T-helper 1 cell treated with Interleukin-12 subunit alpha and Interleukin-12 subunit beta and Interleukin-4 antibody, amounts not matched to agents 30 μg/mL and 1 μg/mL, for 36 hours (primary cell): Measurements from ENCODE around the gene KRTAP10-2.
"Not testable (repeated sequence)": the region's sequence is repeated elsewhere in the genome, so short reads cannot be mapped to it uniquely, and the experiment has no call there.

Experiments used
- H3K27ac Mint-ChIP-seq: one replicate; pipeline ENCODE4 v1.8.0; 2021; ENCODE audit warnings: mild to moderate bottlenecking, mixed read lengths
- H3K27me3 Mint-ChIP-seq: one replicate; pipeline ENCODE4 v1.8.0; 2021; ENCODE audit warnings: low read depth, mixed read lengths
- H3K36me3 Mint-ChIP-seq: one replicate; pipeline ENCODE4 v1.8.0; 2021; ENCODE audit warnings: low read depth, mixed read lengths
- H3K4me1 Mint-ChIP-seq: one replicate; pipeline ENCODE4 v1.8.0; 2021; ENCODE audit warnings: low read depth, mixed read lengths
- H3K4me3 Mint-ChIP-seq: one replicate; pipeline ENCODE4 v1.8.0; 2021; ENCODE audit warnings: mild to moderate bottlenecking, moderate library complexity, mixed read lengths
- H3K9me3 Mint-ChIP-seq: one replicate; pipeline ENCODE4 v1.8.0; 2021; ENCODE audit warnings: mixed read lengths

KRTAP10-2 gene

DNA sequence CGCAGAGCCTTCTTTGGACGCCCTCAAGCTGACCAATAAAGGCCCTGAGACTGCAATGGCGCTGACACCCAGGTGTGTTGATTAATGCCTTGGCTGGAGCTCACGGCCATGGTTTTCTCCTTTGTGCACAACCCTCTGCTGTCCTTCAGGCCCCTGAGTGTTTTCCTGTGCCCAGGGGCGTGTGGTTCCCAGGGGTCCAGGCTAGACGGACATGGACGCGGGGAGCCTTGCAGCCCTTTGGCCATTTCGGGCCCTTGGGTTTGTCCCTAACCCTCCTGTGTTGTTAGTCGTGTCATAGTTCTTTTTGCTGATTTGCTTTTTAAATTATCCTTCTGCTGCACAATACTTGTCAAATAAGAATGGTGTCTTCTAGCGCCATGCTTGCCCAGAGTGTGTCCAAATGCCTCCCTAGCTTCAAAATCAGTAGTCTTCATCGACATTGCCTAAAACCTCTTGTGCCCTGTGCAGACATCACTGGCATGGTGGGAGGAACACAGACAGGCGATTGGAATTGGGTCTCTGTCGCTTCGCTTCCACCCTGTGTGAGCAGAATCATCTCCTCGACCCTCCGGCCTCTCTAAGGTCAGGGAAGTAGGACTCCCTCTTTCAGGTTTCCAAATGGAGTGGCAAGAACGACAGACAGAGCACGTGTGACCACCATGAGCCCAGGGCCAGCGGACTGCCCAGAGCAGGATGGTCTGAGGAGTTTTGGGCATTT, 24.2 kb upstream of the KRTAP10-2 start:
- H3K27ac Mint-ChIP-seq = no peak overlapping the region
- H3K9me3 Mint-ChIP-seq = peaks cover 27% of the 10 kb centered on the region
- no peaks in the 10 kb centered on the region for H3K36me3 Mint-ChIP-seq
- H3K4me1 Mint-ChIP-seq = peaks cover 2% of the 10 kb centered on the region
- no peak overlapping the region for H3K4me3 Mint-ChIP-seq
- peaks cover 5% of the 10 kb centered on the region for H3K27me3 Mint-ChIP-seq

GRCh38 chr21:44574457-44575306, 23.4 kb upstream of the KRTAP10-2 start:
- no peak overlapping the region for H3K4me3 Mint-ChIP-seq
- H3K4me1 Mint-ChIP-seq = peaks cover 2% of the 10 kb centered on the region
- H3K27me3 Mint-ChIP-seq = peaks cover 5% of the 10 kb centered on the region
- H3K27ac Mint-ChIP-seq = no peak overlapping the region
- H3K9me3 Mint-ChIP-seq = peaks cover 26% of the 10 kb centered on the region
- no peaks in the 10 kb centered on the region for H3K36me3 Mint-ChIP-seq

DNA sequence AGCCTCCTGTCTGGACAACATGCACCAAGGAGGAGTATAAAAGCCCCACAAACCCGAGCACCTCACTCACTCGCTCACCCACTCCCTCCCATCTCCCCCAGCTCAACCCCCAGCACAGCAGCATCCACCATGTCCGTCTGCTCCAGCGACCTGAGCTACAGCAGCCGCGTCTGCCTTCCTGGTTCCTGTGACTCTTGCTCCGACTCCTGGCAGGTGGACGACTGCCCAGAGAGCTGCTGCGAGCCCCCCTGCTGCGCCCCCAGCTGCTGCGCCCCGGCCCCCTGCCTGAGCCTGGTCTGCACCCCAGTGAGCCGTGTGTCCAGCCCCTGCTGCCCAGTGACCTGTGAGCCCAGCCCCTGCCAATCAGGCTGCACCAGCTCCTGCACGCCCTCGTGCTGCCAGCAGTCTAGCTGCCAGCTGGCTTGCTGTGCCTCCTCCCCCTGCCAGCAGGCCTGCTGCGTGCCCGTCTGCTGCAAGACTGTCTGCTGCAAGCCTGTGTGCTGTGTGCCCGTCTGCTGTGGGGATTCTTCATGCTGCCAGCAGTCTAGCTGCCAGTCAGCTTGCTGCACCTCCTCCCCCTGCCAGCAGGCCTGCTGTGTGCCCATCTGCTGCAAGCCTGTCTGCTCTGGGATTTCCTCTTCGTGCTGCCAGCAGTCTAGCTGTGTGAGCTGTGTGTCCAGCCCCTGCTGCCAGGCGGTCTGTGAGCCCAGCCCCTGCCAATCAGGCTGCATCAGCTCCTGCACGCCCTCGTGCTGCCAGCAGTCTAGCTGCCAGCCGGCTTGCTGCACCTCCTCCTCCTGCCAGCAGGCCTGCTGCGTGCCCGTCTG, 22.5 kb upstream of the KRTAP10-2 start, which contains the start of gene KRTAP10-4:
TSS of gene KRTAP10-4 (plus strand) at position 100 of the 827 bp plus-strand sequence. CDS start at position 130, 30 bp downstream.
- H3K27ac Mint-ChIP-seq, H3K4me1 Mint-ChIP-seq, H3K36me3 Mint-ChIP-seq, H3K27me3 Mint-ChIP-seq, H3K4me3 Mint-ChIP-seq: not testable (repeated sequence)
- H3K9me3 Mint-ChIP-seq = peaks cover 26% of the 10 kb centered on the region

DNA sequence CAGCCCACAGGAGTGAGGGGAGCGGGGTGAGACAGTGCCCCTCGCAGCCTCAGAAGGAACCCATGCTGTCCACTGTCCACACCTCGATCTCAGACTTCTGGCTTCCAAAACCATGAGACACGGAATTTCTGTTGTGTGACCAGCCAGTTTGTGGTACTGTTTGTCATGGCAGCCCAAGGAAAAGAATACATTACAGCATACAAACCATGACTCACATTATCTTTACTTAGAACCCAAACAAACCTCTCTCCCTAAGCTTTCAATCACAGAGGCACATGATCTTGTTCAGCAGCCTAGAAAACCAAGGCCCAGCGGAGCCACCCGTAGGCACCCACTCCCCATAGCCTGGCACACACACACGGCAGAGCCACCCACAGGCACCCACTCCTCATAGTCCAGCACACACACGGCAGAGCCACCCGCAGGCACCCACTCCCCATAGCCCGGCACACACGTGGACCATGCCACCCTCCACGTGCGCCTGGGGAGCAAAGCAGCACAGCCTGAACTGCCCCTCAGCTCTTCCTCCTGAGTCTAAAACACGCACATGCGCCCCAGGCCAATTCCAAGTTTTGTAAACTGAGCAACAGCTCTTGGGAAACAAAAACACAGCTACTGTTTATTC, 21.8 kb upstream of the KRTAP10-2 start:
- peaks cover 22% of the 10 kb centered on the region for H3K9me3 Mint-ChIP-seq
- H3K4me1 Mint-ChIP-seq = peaks cover 2% of the 10 kb centered on the region
- H3K27ac Mint-ChIP-seq = no peak overlapping the region
- H3K4me3 Mint-ChIP-seq = no peak overlapping the region
- no peaks in the 10 kb centered on the region for H3K36me3 Mint-ChIP-seq
- H3K27me3 Mint-ChIP-seq = peaks cover 5% of the 10 kb centered on the region

DNA sequence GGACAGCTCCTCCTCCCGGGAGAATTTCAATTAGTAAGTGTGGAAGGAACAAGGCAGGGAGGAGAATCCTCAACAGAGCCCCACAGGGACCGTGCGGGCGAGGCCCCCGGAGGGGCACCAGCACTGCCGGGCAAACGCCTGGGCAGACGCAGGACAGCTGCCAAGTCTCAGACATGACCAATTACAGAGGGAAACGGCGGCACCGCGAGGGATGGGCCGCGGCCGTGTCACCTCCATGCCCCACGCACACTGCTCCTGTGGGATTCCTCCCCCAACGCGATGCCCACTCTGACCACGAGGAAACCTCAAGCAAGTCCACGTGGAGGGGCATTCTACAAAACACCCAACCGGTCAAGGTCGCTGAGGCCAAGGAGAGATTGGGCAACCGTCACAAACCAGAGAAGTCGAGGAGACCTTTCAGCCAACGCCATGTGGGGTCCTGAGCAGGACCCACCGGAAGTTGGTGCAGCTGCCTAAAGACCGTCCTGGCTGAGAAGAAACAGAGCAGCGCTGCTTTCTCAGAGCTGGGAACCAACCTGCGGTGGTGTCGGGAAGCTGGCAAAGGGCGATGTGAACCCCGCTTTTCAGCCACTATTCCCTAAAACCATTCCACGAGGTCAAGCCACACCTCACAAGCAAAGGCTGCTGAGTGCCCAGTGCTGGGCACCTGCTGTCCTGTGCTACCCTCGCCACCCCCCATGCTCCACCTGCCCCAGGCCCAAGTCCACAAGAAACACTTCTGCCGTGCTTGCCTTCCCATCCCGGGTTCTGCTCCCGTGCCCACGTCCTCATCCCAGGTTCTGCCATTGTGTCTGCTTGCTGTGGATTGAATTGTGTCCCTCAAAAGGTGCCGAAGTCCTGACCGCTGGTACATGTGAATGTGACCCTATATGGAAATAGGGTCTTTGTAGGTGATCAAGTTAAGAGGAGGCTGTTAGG, 20.8 kb upstream of the KRTAP10-2 start:
- H3K9me3 Mint-ChIP-seq = peaks cover 15% of the 10 kb centered on the region
- no peak overlapping the region for H3K27ac Mint-ChIP-seq
- H3K4me3 Mint-ChIP-seq = no peak overlapping the region
- peaks cover 2% of the 10 kb centered on the region for H3K4me1 Mint-ChIP-seq
- peaks cover 5% of the 10 kb centered on the region for H3K27me3 Mint-ChIP-seq
- H3K36me3 Mint-ChIP-seq = no peaks in the 10 kb centered on the region

DNA sequence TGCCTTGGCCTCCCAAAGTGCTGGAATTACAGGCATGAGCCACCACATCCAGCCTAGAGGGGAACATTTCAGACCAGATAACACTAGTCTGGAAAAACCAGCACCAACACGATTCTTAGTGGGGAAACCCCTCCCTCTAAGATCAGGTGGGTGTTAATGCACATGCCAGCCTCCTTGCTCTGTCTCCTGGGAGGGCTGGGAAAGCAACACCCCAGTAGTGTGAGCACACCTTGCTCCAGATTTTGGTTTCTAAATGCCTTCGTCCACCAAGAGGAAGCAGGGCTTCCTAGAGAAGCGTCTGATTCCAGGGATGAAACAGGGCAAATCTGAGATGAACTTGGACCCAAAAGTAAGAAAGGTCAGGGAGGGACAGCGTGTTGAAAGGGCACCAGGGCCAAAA, 20.0 kb upstream of the KRTAP10-2 start:
- Mint-ChIP-seq H3K4me1 (peaks cover 2% of the 10 kb centered on the region), H3K27ac (no peak overlapping the region), H3K4me3 (no peak overlapping the region), H3K9me3 (peaks cover 7% of the 10 kb centered on the region), H3K36me3 (no peaks in the 10 kb centered on the region), H3K27me3 (peaks cover 5% of the 10 kb centered on the region)

GRCh38 chr21:44569861-44570517, 18.7 kb upstream of the KRTAP10-2 start:
- no peaks in the 10 kb centered on the region for H3K27me3 Mint-ChIP-seq
- H3K4me1 Mint-ChIP-seq = peaks cover 8% of the 10 kb centered on the region
- no peaks in the 10 kb centered on the region for H3K9me3 Mint-ChIP-seq
- no peak overlapping the region for H3K27ac Mint-ChIP-seq
- H3K4me3 Mint-ChIP-seq = no peak overlapping the region
- H3K36me3 Mint-ChIP-seq = no peaks in the 10 kb centered on the region

GRCh38 chr21:44568667-44569556, 17.6 kb upstream of the KRTAP10-2 start:
- Mint-ChIP-seq H3K9me3 (no peaks in the 10 kb centered on the region), H3K27ac (no peak overlapping the region), H3K4me1 (peaks cover 12% of the 10 kb centered on the region), H3K27me3 (no peaks in the 10 kb centered on the region), H3K4me3 (peak overlapping the region; percentile 11), H3K36me3 (no peaks in the 10 kb centered on the region)

DNA sequence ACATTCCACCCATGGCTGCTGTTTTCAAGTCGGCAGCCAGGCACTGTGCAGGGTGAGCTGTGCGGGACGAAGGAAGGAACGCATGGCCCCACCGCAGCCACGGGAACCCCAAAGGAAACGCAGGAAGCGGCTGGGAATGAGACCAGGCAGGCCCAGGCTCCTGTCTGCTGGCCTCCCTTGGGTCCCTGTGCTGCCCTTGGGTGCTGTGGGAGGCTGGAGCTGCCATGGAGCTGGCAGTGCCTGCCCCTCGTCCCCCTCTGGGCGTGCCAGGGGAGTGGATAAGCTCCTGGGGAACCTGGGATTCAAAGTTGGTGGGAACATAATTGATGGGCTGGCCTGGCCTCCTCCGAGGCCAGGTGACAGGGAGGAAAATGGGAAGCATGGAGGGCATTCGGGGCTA, 17.0 kb upstream of the KRTAP10-2 start:
- Mint-ChIP-seq H3K27me3 (no peaks in the 10 kb centered on the region), H3K36me3 (no peaks in the 10 kb centered on the region), H3K9me3 (no peaks in the 10 kb centered on the region), H3K27ac (no peak overlapping the region), H3K4me3 (no peak overlapping the region), H3K4me1 (peaks cover 12% of the 10 kb centered on the region)

DNA sequence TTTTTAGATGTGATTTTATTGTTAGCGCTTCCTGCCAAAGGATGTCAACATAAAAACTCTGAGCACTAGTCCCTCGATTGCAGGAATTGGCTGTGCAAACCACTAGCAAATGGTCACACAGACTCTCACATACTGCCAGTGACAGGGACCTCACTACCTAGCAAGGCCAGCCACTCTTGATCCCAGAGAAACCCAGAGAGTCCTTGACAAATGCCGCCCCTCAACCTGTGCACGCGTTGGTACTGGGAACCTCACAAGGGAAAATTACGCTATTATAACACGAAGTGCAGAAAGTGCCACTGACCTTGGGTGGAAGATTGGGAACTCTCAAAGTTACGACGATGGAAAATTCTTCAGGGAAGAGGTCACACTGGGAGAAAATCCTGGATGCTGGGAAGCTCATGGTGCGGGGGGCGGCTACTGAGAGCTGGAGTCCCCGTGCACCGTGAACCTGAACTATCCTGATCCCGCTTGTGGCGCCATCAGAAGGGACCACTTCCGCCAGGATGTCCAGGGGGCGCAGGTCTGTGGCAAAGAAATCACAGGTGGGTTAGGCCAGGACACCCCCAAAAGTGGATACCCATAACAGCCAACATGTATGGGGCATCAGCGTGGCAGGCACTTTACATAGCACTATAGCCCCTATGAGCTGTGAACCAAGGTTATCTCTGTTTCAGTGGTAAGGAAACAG, 16.3 kb upstream of the KRTAP10-2 start:
- Mint-ChIP-seq H3K27ac (no peak overlapping the region), H3K4me1 (peaks cover 12% of the 10 kb centered on the region), H3K27me3 (peaks cover 2% of the 10 kb centered on the region), H3K9me3 (peaks cover 4% of the 10 kb centered on the region), H3K36me3 (no peaks in the 10 kb centered on the region), H3K4me3 (no peak overlapping the region)

GRCh38 chr21:44566403-44566802, 15.1 kb upstream of the KRTAP10-2 start:
- peaks cover 14% of the 10 kb centered on the region for H3K27me3 Mint-ChIP-seq
- no peak overlapping the region for H3K4me3 Mint-ChIP-seq
- no peak overlapping the region for H3K27ac Mint-ChIP-seq
- peaks cover 14% of the 10 kb centered on the region for H3K9me3 Mint-ChIP-seq
- H3K4me1 Mint-ChIP-seq = peaks cover 12% of the 10 kb centered on the region
- H3K36me3 Mint-ChIP-seq = peaks cover 3% of the 10 kb centered on the region
